Measurements from ENCODE around the gene LYRM4. TPM values are rescaled to one million over a fixed set of nuclear protein-coding genes. Genes with fewer than 3 reads are reported as not detected.
A peak's percentile ranks its signal among the peaks of the same experiment; 100 is the strongest.

Gene LYRM4
- total RNA-seq, 2 donors from 2014 or later = 16.3 to 23.9 TPM

- intact Hi-C loops (cut with DNase I) = no loop called here
- no peak for DNase-seq (ENCODE audit: low spot score)
These were observed 166.4 kb downstream of the LYRM4 start for GRCh38 chr6:5094327-5094726.

- DNase-seq (ENCODE audit: low spot score) = no peak
- intact Hi-C loops (cut with DNase I) = no loop called here
These were observed 167.3 kb downstream of the LYRM4 start for GRCh38 chr6:5093231-5094015.

- no peak for DNase-seq (ENCODE audit: low spot score)
- intact Hi-C loops (cut with DNase I) = no loop called here
These were observed 169.3 kb downstream of the LYRM4 start for GRCh38 chr6:5091210-5092069.

GRCh38 chr6:5090603-5091002 is 170.1 kb downstream of the LYRM4 start:
- no peak for DNase-seq (ENCODE audit: low spot score)
- intact Hi-C loops (cut with DNase I) = no loop called here

GRCh38 chr6:5089481-5090438 is 171.0 kb downstream of the LYRM4 start:
- no peak for DNase-seq (ENCODE audit: low spot score)
- intact Hi-C loops (cut with DNase I) = no loop called here

- intact Hi-C loops (cut with DNase I) = no loop called here
- DNase-seq (ENCODE audit: low spot score) = no peak
These were observed 172.0 kb downstream of the LYRM4 start for GRCh38 chr6:5088780-5089179.

GRCh38 chr6:5087389-5087788 is 173.4 kb downstream of the LYRM4 start:
- peak; percentile 78 for DNase-seq (ENCODE audit: low spot score)
- intact Hi-C loops (cut with DNase I) = no loop called here

- intact Hi-C loops (cut with DNase I) = no loop called here
- peak; percentile 78 for DNase-seq (ENCODE audit: low spot score)
These were observed 174.4 kb downstream of the LYRM4 start for GRCh38 chr6:5086294-5086890.

- DNase-seq (ENCODE audit: low spot score) = peak; percentile 82
- intact Hi-C loops (cut with DNase I) = no loop called here
These were observed 175.0 kb downstream of the LYRM4 start for GRCh38 chr6:5085648-5086293.

GRCh38 chr6:5084781-5085647 is 175.7 kb downstream of the LYRM4 start, which contains the start of gene PPP1R3G:
Gene PPP1R3G (plus strand): TSS chr6:5085341. CDS start chr6:5085486, 145 bp downstream.
- peak; percentile 89 for DNase-seq (ENCODE audit: low spot score)
- intact Hi-C loops (cut with DNase I) = no loop called here

GRCh38 chr6:5084360-5084780 is 176.4 kb downstream of the LYRM4 start:
- intact Hi-C loops (cut with DNase I) = no loop called here
- no peak for DNase-seq (ENCODE audit: low spot score)

- intact Hi-C loops (cut with DNase I) = no loop called here
These were observed 176.9 kb downstream of the LYRM4 start for GRCh38 chr6:5083813-5084359.

GRCh38 chr6:5083307-5083583 is 177.5 kb downstream of the LYRM4 start:
- intact Hi-C loops (cut with DNase I) = no loop called here
- DNase-seq (ENCODE audit: low spot score) = no peak

More at GRCh38 chr6:5083813-5084359, 176.9 kb downstream of the LYRM4 start:
- no peak for DNase-seq (ENCODE audit: low spot score)

GRCh38 chr6:5082487-5083306 is 178.1 kb downstream of the LYRM4 start:
- intact Hi-C loops (cut with DNase I) = no loop called here
- DNase-seq (ENCODE audit: low spot score) = no peak

GRCh38 chr6:5081955-5082354 is 178.8 kb downstream of the LYRM4 start:
- DNase-seq (ENCODE audit: low spot score) = no peak
- intact Hi-C loops (cut with DNase I) = no loop called here

GRCh38 chr6:5081182-5081581 is 179.6 kb downstream of the LYRM4 start:
- no peak for DNase-seq (ENCODE audit: low spot score)
- intact Hi-C loops (cut with DNase I) = no loop called here

- no peak for DNase-seq (ENCODE audit: low spot score)
- intact Hi-C loops (cut with DNase I) = no loop called here
These were observed 180.2 kb downstream of the LYRM4 start for GRCh38 chr6:5080574-5080973.

Measured in posterior vena cava (tissue), 2 donors.